ENCODE data around the gene S100A3. TPM values are rescaled to one million over a fixed set of nuclear protein-coding genes. Genes with fewer than 3 reads are reported as not detected.
"Not testable (repeated sequence)": the region's sequence is repeated elsewhere in the genome, so short reads cannot be mapped to it uniquely, and the experiment has no call there.

Gene S100A3, protein sequence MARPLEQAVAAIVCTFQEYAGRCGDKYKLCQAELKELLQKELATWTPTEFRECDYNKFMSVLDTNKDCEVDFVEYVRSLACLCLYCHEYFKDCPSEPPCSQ
- polyA plus RNA-seq (2013, experiment 1 of 2; ENCODE audit: insufficient read length) = 9.7 TPM
- 6.5 TPM for polyA plus RNA-seq (2013, experiment 2 of 2; ENCODE audit: insufficient read length)

GRCh38 chr1:153548722-153549688 lies at the start of gene S100A3:
TSS of gene S100A3 (minus strand) at chr1:153549258. CDS start at chr1:153548485, 773 bp downstream.
- DNase-seq = peak; percentile 98

GRCh38 chr1:153598309-153599172 lies 49.5 kb upstream of the S100A3 start:
- peak; percentile 58 for DNase-seq

- peak; percentile 26 for DNase-seq
Measured at GRCh38 chr1:153597206-153597605, 48.1 kb upstream of the S100A3 start.

GRCh38 chr1:153592748-153593147 lies 43.7 kb upstream of the S100A3 start:
- DNase-seq = no peak

- no peak for DNase-seq
Measured at GRCh38 chr1:153588482-153588881, 39.4 kb upstream of the S100A3 start.

- not testable (repeated sequence) for DNase-seq
Measured at GRCh38 chr1:153588033-153588432, 39.0 kb upstream of the S100A3 start.

DNA sequence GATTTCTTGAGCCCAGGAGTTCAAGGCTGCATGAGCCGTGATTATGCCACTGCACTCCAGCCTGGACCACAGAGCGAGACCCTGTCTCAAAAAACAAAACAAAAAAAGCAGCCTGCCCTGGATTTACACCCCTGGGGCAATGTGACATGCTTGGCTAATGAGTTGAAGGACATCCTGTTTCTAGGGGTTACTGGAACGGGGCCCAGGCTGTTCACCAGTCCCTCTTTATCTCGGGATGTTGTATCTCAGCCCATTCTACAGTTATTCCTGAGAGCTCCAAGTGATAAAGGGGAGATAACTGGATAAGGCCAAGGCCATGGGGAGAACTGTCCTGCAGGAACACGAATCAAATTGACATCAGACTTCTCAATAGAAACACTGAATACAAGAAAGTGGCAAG lies 38.3 kb upstream of the S100A3 start:
- peak; percentile 12 for DNase-seq

GRCh38 chr1:153586347-153586746 lies 37.3 kb upstream of the S100A3 start:
- DNase-seq = no peak

DNA sequence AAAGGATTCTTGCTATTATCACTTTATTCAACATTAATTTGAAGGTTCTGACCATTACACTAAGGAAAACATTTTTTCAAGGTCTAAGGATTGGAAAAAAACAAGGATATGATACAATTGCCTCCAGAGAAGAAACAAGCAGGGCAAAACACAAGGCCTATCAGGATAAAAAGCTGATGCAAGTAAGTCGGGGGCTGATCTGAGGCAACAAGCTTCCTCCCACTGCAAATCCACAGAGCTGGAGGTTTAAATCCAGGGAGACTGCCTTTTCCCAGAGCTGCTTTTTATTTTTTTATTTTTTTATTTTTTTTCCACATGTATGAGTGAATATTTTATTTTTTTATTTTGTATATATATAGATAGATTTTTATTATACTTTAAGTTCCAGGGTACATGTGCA lies 35.9 kb upstream of the S100A3 start:
- no peak for DNase-seq

DNA sequence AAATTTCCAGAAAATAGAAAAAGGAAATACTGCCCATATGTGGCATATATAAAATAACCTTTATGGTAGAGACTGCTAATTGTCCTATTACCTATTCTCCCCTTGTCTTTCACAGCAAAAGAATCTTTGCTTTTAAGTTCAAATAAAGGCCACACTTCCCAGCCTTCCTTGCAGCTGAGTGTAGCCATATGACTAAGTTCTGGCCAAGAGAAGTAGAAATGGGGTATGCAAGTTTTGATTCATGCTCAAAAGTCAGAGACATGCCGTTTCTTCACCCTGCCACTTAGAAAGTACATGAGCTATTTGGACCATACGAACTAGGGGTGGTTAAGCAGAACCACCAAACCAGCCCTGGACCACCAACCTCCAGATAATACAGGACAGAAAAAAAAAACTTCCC lies 34.9 kb upstream of the S100A3 start:
- no peak for DNase-seq

- not testable (repeated sequence) for DNase-seq
Measured at GRCh38 chr1:153583514-153583913, 34.5 kb upstream of the S100A3 start.

DNA sequence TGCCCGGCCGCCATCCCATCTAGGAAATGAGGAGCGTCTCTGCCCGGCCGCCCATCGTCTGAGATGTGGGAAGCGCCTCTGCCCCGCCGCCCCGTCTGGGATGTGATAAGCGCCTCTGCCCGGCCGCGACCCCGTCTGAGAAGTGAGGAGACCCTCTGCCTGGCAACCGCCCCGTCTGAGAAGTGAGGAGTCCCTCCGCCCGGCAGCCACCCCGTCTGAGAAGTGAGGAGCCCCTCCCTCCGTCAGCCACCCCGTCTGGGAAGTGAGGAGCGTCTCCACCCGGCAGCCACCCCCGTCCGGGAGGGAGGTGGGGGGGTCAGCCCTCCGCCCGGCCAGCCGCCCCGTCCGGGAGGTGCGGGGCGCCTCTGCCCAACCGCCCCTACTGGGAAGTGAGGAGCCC lies 33.8 kb upstream of the S100A3 start:
- DNase-seq = not testable (repeated sequence)

- peak; percentile 52 for DNase-seq
Measured at GRCh38 chr1:153578936-153579335, 29.9 kb upstream of the S100A3 start.

- peak; percentile 87 for DNase-seq
Measured at GRCh38 chr1:153578490-153578889, 29.4 kb upstream of the S100A3 start.

DNA sequence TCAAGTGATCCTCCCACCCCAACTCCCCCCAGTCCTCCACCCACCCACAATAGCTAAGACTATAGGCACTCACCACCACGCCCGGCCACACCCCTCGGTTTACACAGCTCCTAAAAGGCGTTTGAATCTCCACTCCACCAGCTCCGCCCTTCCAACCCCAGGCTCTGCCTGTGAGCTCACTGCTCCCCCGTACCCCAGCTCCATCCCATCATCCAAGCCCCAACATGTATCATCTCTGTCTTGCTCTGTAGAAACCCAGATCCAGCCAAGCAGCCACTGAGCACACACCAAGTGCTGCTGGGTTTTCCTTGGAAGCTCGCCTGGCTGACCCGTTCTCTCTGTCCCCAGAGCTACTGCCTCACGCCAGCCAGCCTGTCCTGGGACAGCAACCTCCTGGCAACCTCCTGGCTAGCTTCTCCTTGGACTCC lies 28.6 kb upstream of the S100A3 start:
- DNase-seq = peak; percentile 24

- DNase-seq = no peak
Measured at GRCh38 chr1:153577138-153577537, 28.1 kb upstream of the S100A3 start.

DNA sequence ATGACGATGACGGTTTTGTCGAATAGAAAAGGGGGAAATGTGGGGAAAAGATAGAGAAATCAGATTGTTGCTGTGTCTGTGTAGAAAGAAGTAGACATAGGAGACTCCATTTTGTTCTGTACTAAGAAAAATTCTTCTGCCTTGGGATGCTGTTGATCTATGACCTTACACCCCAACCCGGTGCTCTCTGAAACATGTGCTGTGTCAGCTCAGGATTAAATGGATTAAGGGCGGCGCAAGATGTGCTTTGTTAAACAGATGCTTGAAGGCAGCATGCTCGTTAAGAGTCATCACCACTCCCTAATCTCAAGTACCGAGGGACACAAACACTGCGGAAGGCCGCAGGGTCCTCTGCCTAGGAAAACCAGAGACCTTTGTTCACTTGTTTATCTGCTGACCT lies 26.4 kb upstream of the S100A3 start:
- DNase-seq = not testable (repeated sequence)

- DNase-seq = not testable (repeated sequence)
Measured at GRCh38 chr1:153575081-153575491, 26.0 kb upstream of the S100A3 start.

DNA sequence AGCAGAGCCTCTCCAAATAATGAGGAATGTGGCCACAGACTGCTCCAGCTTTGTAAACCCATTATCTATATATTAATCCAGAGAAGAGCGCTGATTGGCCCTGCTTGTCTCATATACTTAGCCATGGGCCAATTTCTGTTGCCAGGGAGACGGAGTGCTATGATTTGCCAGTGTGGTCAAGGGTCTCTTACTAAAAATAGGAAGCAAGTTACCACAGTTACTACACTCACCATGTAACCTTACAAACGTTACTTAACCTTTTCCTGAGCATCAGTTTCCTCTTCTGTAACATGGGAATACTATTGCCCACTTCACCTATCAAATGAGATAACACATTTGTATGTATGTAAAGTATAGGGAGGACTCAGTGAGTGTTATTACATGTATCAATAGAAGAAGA lies 24.3 kb upstream of the S100A3 start:
- DNase-seq = no peak

- peak; percentile 82 for DNase-seq
Measured at GRCh38 chr1:153572569-153573015, 23.5 kb upstream of the S100A3 start.

DNA sequence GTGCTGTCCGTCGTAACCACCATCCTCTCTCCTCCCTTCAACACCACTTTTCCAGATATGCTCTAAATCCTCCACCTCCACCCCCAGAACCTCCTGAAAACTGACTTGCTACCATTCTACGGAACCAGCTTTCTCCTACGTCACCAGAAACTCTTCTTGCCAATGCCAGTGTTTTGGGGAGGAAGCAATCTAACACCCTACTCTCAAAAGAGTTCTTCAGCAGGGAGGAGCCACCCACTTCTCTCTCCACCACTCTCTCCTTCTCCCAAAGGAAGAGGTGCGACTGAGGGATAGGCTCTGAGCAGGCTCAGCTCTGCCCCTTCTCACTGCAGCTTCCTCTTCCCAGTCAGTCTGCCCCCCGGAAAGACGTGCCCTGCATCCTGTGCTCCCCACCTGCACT lies 22.6 kb upstream of the S100A3 start:
- no peak for DNase-seq

DNA sequence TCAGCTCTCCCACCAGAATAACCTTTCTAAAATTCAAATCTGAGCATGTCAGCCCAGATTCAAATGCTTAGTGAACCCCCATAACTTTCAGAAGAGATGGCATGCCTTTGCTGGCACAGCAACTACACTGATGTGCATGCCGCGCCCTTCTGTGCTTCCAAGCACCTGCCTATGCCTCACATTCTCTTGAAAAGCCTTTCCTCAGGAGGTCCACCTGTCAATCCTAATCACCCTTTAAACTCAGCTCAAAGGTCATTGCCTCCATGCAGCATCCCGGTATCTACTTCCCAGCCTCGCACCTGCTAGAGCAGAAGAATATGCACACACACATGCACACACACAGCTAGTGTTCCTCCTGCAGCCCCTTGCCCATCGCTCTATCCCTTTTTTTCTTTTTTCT lies 21.8 kb upstream of the S100A3 start:
- DNase-seq = no peak

- DNase-seq = no peak
Measured at GRCh38 chr1:153569465-153569864, 20.4 kb upstream of the S100A3 start.
